IMR-90 (cell line): ENCODE measurements around the gene SLFN12L. TPM values are rescaled to one million over a fixed set of nuclear protein-coding genes. Genes with fewer than 3 reads are reported as not detected.

Experiments
- ATAC-seq: fragments of 200-7000 bp; cut with Tn5 transposase; 2 replicates; pipeline ENCODE4 v1.9.1; 2020; ENCODE audit warnings: low read depth, mild to moderate bottlenecking, moderate library complexity
- BruUV-seq: library from RNA; stranded (reverse); fragments of 400-500 nt; replicated peaks from 2 replicates; lab custom pipeline; 2021; lab: Mats Ljungman, UMichigan
- CTCF ChIA-PET: fragments of 300-600 bp; formaldehyde crosslinking; extraction: SDS; loops from one replicate; lab custom pipeline; 2021; ENCODE audit warnings: antibody characterized with exemption; lab: Yijun Ruan, JAX
- POLR2A ChIA-PET: fragments of 300-600 bp; sonication (Branson Sonifier 250); formaldehyde crosslinking; loops from one replicate; lab custom pipeline; 2022; ENCODE audit warnings: antibody characterized with exemption; ENCODE audit not compliant: unreplicated experiment; lab: Charles Lee
- DNase-seq: peaks from one replicate; pipeline ENCODE4 v3.0.0; 2013
- H2AFZ ChIP-seq: replicated peaks from 2 replicates; pipeline ENCODE3; 2013; ENCODE audit warnings: low read length, mild to moderate bottlenecking; ENCODE audit not compliant: poor library complexity
- H2AK5ac ChIP-seq: 2 replicates; pipeline ENCODE4 v1.6.1; 2013; ENCODE audit warnings: low read depth, low read length, inconsistent platforms
- H2AK9ac ChIP-seq: replicated peaks from 2 replicates; pipeline ENCODE3; 2013; ENCODE audit warnings: mild to moderate bottlenecking, low read depth, low read length, moderate library complexity; ENCODE audit not compliant: poor library complexity
- H2BK120ac ChIP-seq: 2 replicates; pipeline ENCODE4 v1.6.1; 2013; ENCODE audit warnings: low read depth, low read length, inconsistent platforms
- H2BK15ac ChIP-seq: 3 replicates; pipeline ENCODE4 v1.6.1; 2013; ENCODE audit warnings: low read depth, low read length, inconsistent platforms
- H2BK20ac ChIP-seq: 2 replicates; pipeline ENCODE4 v1.6.1; 2013; ENCODE audit warnings: low read depth, mild to moderate bottlenecking, inconsistent platforms, low read length, moderate library complexity
- H2BK5ac ChIP-seq: 2 replicates; pipeline ENCODE4 v1.6.1; 2013; ENCODE audit warnings: mild to moderate bottlenecking, low read depth, low read length, inconsistent platforms; ENCODE audit not compliant: poor library complexity, severe bottlenecking
- H3K14ac ChIP-seq: replicated peaks from 2 replicates; pipeline ENCODE4 v1.6.1; 2013; ENCODE audit warnings: low read depth, low read length, inconsistent platforms
- H3K18ac ChIP-seq: 2 replicates; pipeline ENCODE4 v1.6.1; 2013; ENCODE audit warnings: low read depth, low read length, control low read depth
- H3K23ac ChIP-seq: 2 replicates; pipeline ENCODE4 v1.6.1; 2013; ENCODE audit warnings: low read depth, low read length, inconsistent platforms
- H3K27ac ChIP-seq: 2 replicates; pipeline ENCODE4 v1.5.1; 2013; ENCODE audit warnings: mild to moderate bottlenecking, control low read depth, low read length; ENCODE audit not compliant: insufficient read depth
- H3K27me3 ChIP-seq: 2 replicates; pipeline ENCODE4 v1.6.1; 2013; ENCODE audit warnings: low read length; ENCODE audit not compliant: control insufficient read depth, insufficient read depth
- H3K36me3 ChIP-seq: 2 replicates; pipeline ENCODE4 v1.6.1; 2013; ENCODE audit warnings: low read length, mixed read lengths; ENCODE audit not compliant: control insufficient read depth, insufficient read depth
- H3K4ac ChIP-seq: 2 replicates; pipeline ENCODE4 v1.6.1; 2013; ENCODE audit warnings: low read depth, low read length, inconsistent platforms
- H3K4me1 ChIP-seq: 2 replicates; pipeline ENCODE4 v1.6.1; 2013; ENCODE audit warnings: low read length, mixed read lengths; ENCODE audit not compliant: control insufficient read depth, insufficient read depth
- H3K4me2 ChIP-seq: 2 replicates; pipeline ENCODE4 v1.6.1; 2013; ENCODE audit warnings: low read depth, mild to moderate bottlenecking, control low read depth, low read length, moderate library complexity
- H3K4me3 ChIP-seq: 2 replicates; pipeline ENCODE4 v1.5.1; 2013; ENCODE audit warnings: low read depth, mild to moderate bottlenecking, control low read depth, low read length, moderate library complexity; ENCODE audit not compliant: insufficient read depth
- H3K56ac ChIP-seq: 2 replicates; pipeline ENCODE4 v1.6.1; 2013; ENCODE audit warnings: low read length, inconsistent platforms; ENCODE audit not compliant: insufficient read depth; ENCODE audit errors: extremely low read depth
- H3K79me1 ChIP-seq, 2 experiments: 2 replicates each; pipeline ENCODE4 v1.6.1; 2013; ENCODE audit warnings: low read length in 2 of 2, inconsistent platforms in 1 of 2, low read depth in 1 of 2
- H3K9ac ChIP-seq: 2 replicates; pipeline ENCODE4 v1.6.1; 2013; ENCODE audit warnings: low read depth, low read length, control low read depth
- H3K9me1 ChIP-seq: 2 replicates; pipeline ENCODE4 v1.6.1; 2013; ENCODE audit warnings: low read length, inconsistent platforms; ENCODE audit not compliant: insufficient read depth
- H3K9me3 ChIP-seq: 2 replicates; pipeline ENCODE4 v1.6.1; 2013; ENCODE audit warnings: low read length; ENCODE audit not compliant: control insufficient read depth, insufficient read depth
- H4K20me1 ChIP-seq: 2 replicates; pipeline ENCODE4 v1.6.1; 2013; ENCODE audit warnings: low read length, inconsistent platforms; ENCODE audit not compliant: insufficient read depth
- H4K5ac ChIP-seq: 2 replicates; pipeline ENCODE4 v1.6.1; 2013; ENCODE audit warnings: mild to moderate bottlenecking, low read depth, low read length, control low read depth
- H4K8ac ChIP-seq, 2 experiments: 2 replicates each; pipeline ENCODE4 v1.6.1; 2013; ENCODE audit warnings: low read depth in 2 of 2, low read length in 2 of 2, control low read depth in 1 of 2, inconsistent platforms in 1 of 2
- H4K91ac ChIP-seq: 2 replicates; pipeline ENCODE4 v1.6.1; 2013; ENCODE audit warnings: low read depth, low read length, inconsistent platforms; ENCODE audit not compliant: insufficient read depth
- CTCF ChIP-seq: conservative IDR thresholded peaks from 2 replicates; pipeline ENCODE4 v1.5.1; 2012; ENCODE audit warnings: mild to moderate bottlenecking, low read depth, low read length, improper control_type of control experiment
- FOS ChIP-seq: fragments of 150-350 bp; IDR thresholded peaks from 2 replicates; pipeline ENCODE4 v1.6.1; 2016; ENCODE audit warnings: low read depth, low read length
- MAFK ChIP-seq: IDR thresholded peaks from 2 replicates; pipeline ENCODE4 v1.6.1; 2012; ENCODE audit warnings: low read depth, low read length, improper control_type of control experiment
- MAZ ChIP-seq: IDR thresholded peaks from 2 replicates; pipeline ENCODE4 v1.6.1; 2012; ENCODE audit warnings: low read depth, mild to moderate bottlenecking, low read length, improper control_type of control experiment, moderate library complexity, borderline replicate concordance
- NFE2L2 ChIP-seq: fragments of 150-350 bp; IDR thresholded peaks from 2 replicates; pipeline ENCODE4 v1.6.1; 2016; ENCODE audit warnings: low read depth, mild to moderate bottlenecking, low read length
- USF2 ChIP-seq: fragments of 150-350 bp; IDR thresholded peaks from 2 replicates; pipeline ENCODE4 v1.6.1; 2017; ENCODE audit warnings: mild to moderate bottlenecking, antibody characterized with exemption, low read length, low read depth
- WGBS, 2 experiments: methylation state at CpG; one replicate each; pipeline versions ENCODE4 v1.1.5 to v1.1.7; 2013; ENCODE audit warnings: missing lambda C conversion rate in 2 of 2; ENCODE audit not compliant: insufficient read length in 1 of 2; ENCODE audit errors: extremely low coverage in 2 of 2; 5-methylcytosine and 5-hydroxymethylcytosine counted together
- dilution Hi-C: fragments of 300-500 bp; cut with HindIII; formaldehyde crosslinking; loops from one replicate; pipeline ENCODE4 v1.14.3; 2018; ENCODE audit warnings: low sequenced_read_pairs; ENCODE audit not compliant: unreplicated experiment
- in situ Hi-C: fragments of 300-500 bp; cut with MboI; formaldehyde crosslinking; loops from 3 replicates; pipeline ENCODE4 v1.14.3; 2019; ENCODE audit warnings: low sequenced_read_pairs, inconsistent platforms, mixed read lengths
- intact Hi-C: fragments of 100-400 bp; cut with micrococcal nuclease; formaldehyde crosslinking; loops from 2 replicates; pipeline ENCODE4 v1.10.0; 2022
- polyA plus RNA-seq, 3 experiments: library from polyadenylated mRNA; depleted of rRNA; stranded (reverse); fragments of >200 nt; gene quantifications; 2 replicates each; pipeline ENCODE4 v1.2.3, GENCODE V29; 2012; ENCODE audit warnings: low replicate concordance in 1 of 3
- total RNA-seq: library from RNA; depleted of rRNA; stranded (reverse); fragments of >200 nt; gene quantifications from 2 replicates; pipeline ENCODE4 v1.2.3, GENCODE V29; 2012

SLFN12L gene
- total and polyA plus RNA-seq, 2 of the 4 experiments (the other 2 are of a cell fraction) = 0.18 TPM; not detected in 1

- Histone ChIP-seq H2AK5ac (no peak overlapping the region), H3K14ac (no peak overlapping the region), H2BK15ac (no peak overlapping the region), H3K27ac (no peak overlapping the region), H3K79me1 (no peaks in the 10 kb centered on the region), H2AK9ac (no peak overlapping the region), H2BK20ac (no peak overlapping the region), H3K18ac (no peak overlapping the region), H3K27me3 (peaks cover 16% of the 10 kb centered on the region), H3K36me3 (no peaks in the 10 kb centered on the region), H4K5ac (no peak overlapping the region), H3K4me1 (no peaks in the 10 kb centered on the region), H3K9me3 (no peaks in the 10 kb centered on the region), H3K9ac (no peak overlapping the region), H3K23ac (no peak overlapping the region), H2AFZ (no peak overlapping the region), H3K4me2 (no peak overlapping the region), H3K4me3 (no peak overlapping the region), H4K20me1 (no peaks in the 10 kb centered on the region), H3K56ac (no peak overlapping the region), H2BK5ac (no peak overlapping the region), H4K8ac (no peak overlapping the region), H4K91ac (no peak overlapping the region), H2BK120ac (no peak overlapping the region), H3K9me1 (no peaks in the 10 kb centered on the region), H3K4ac (no peak overlapping the region)
- ChIA-PET CTCF (no interaction called here), POLR2A (no interaction called here)
- no peak for DNase-seq
- dilution Hi-C loops = no loop called here
- no peak for ATAC-seq
- in situ Hi-C loops = no loop called here
- intact Hi-C loops = no loop called here
- whole genome bisulfite sequencing, 2 experiments = no CpG with 5 or more reads among the region's 2 CpGs
- BruUV-seq = no TSS peak
- TF ChIP-seq CTCF = no peak
- no peak for TF ChIP-seq USF2
- TF ChIP-seq NFE2L2 = no peak
- TF ChIP-seq FOS = no peak
- no peak for TF ChIP-seq MAFK
- TF ChIP-seq MAZ = no peak
These were observed 22.2 kb upstream of the SLFN12L start for GRCh38 chr17:35559495-35560210.
